Ureter (tissue), 1 donor: ENCODE measurements around the gene NOG. TPM values are rescaled to one million over a fixed set of nuclear protein-coding genes. Genes with fewer than 3 reads are reported as not detected.

Source experiments
- DNase-seq: peaks from one replicate; pipeline ENCODE4 v3.0.0-alpha.2; 2020; ENCODE audit warnings: low spot score
- total RNA-seq: library from RNA; stranded (reverse); gene quantifications from one replicate; pipeline ENCODE4 v1.2.4, GENCODE V29; 2023
- donor health status: DM: yes; HTN: yes; CAD: no.

The NOG gene
- total RNA-seq, 1 donor from 2014 or later = 0.60 TPM

- DNase-seq = no peak
Observed at GRCh38 chr17:56635641-56636040, 42.1 kb downstream of the NOG start.

GRCh38 chr17:56636265-56636664 lies 42.8 kb downstream of the NOG start:
- DNase-seq = no peak

- no peak for DNase-seq
Observed at GRCh38 chr17:56637254-56637653, 43.8 kb downstream of the NOG start.

- no peak for DNase-seq
Observed at GRCh38 chr17:56638591-56639051, 45.1 kb downstream of the NOG start.

GRCh38 chr17:56639517-56639916 lies 46.0 kb downstream of the NOG start:
- no peak for DNase-seq

- no peak for DNase-seq
Observed at GRCh38 chr17:56640116-56640515, 46.6 kb downstream of the NOG start.

GRCh38 chr17:56641373-56641772 lies 47.9 kb downstream of the NOG start:
- DNase-seq = no peak

GRCh38 chr17:56641894-56642293 lies 48.4 kb downstream of the NOG start:
- no peak for DNase-seq

GRCh38 chr17:56642424-56642823 lies 48.9 kb downstream of the NOG start:
- no peak for DNase-seq

Other genes with a start within 250 kb of the NOG start
- gene C17orf67, start 240.2 kb downstream of the NOG start, total RNA-seq = 3.2 TPM
- gene DGKE, start 240.5 kb downstream of the NOG start, total RNA-seq = 15.4 TPM